Measurements from ENCODE around the gene BEND3.
"Not testable (repeated sequence)": the region's sequence is repeated elsewhere in the genome, so short reads cannot be mapped to it uniquely, and the experiment has no call there.

Gene BEND3

DNA sequence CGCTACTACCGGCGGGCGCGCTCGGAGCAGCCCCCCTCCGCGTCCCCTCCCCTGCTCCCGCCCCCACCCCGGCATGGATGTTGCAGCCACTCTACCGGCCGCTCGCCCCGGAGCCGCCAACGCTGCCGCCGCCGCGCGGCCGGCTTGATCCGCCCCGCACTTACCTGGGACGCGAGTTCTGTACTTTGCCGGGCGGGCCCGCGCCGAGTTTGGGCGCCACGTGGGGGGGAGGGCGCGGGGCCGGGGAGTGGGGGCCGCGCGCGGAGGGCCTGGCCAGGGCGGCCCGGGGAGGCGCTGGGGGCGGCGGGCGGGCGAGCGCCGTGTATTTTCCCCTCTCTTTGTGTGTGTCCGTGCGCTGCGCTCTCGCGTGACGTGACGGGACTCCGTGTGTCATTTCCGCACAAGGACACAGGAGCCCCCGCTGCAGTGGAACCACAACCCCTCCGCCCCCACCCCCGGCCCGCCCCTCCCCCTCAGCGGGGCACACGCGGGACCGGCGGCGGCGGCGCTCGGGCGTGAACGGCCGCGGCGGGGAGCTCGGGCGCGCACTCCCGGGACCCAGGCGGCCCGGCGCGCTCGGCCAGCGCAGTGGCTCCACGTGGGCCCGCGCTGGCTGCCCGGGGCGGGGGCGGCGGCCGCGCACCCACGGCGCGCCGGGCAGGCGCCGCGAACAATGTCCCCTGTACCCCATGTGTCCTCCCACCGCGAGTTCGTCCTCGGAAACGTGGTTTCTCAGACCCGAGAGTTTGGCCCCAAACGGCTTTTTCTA, at the start of gene BEND3:
TSS of gene BEND3 (minus strand) at position 590 of the 769 bp plus-strand sequence. CDS start 16,230 bp downstream, outside the sequence.
- DNase-seq: peak; percentile 30

DNA sequence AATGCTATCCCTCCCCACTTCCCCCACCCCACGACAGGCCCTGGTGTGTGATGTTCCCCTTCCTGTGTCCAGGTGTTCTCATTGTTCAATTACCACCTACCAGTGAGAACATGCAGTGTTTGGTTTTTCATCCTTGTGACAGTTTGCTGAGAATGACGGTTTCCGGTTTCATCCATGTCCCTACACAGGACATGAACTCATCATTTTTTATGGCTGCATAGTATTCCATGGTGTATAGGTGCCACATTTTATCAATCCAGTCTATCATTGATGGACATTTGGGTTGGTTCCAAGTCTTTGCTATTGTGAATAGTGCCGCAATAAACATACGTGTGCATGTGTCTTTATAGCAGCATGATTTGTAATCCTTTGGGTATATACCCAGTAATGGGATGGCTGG, 49.0 kb upstream of the BEND3 start:
- DNase-seq: not testable (repeated sequence)

- DNase-seq: no peak
Measured at GRCh38 chr6:107161521-107161920, 46.2 kb upstream of the BEND3 start.

GRCh38 chr6:107156617-107157016, 41.3 kb upstream of the BEND3 start:
- DNase-seq: no peak

DNA sequence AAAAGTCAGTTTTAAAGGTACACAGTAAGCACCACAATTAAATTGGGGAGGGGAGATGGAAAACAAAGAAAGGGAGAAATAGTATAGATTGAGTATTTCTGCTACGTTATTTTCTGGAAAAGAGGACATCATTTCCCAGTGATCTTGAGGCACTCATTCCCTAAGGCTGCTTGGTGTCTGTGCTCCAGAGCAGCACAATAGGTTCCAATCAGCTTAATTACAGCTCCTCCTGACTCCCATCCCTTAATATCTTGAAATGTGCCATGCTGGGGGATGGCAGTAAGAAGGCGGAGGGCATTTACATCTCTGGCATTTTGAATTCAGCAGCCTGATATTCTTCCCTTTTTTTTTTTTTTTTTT, 39.5 kb upstream of the BEND3 start:
- no peak for DNase-seq

GRCh38 chr6:107154131-107154800, 39.0 kb upstream of the BEND3 start:
- DNase-seq: no peak

GRCh38 chr6:107152638-107153430, 37.5 kb upstream of the BEND3 start:
- DNase-seq: peak; percentile 17

DNA sequence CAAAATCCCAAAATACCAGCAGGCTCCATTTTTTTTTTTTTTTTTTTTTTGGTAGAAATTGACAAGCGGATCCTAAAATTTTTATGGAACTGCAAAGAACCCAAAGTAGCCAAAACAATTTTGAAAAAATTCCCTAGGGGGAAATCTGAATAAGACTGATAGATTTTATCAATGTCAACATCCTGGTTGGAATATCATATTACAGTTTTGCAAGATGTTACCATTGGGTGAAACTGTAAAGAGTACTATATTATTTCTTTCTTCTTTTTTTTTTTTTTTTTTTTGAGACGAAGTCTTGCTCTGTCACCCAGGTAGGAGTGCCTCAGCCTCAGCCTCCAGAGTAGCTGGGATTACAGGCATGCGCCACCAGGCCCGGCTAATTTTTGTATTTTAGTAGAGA, 29.4 kb upstream of the BEND3 start:
- DNase-seq: no peak

GRCh38 chr6:107144014-107144413, 28.7 kb upstream of the BEND3 start:
- DNase-seq: no peak

DNA sequence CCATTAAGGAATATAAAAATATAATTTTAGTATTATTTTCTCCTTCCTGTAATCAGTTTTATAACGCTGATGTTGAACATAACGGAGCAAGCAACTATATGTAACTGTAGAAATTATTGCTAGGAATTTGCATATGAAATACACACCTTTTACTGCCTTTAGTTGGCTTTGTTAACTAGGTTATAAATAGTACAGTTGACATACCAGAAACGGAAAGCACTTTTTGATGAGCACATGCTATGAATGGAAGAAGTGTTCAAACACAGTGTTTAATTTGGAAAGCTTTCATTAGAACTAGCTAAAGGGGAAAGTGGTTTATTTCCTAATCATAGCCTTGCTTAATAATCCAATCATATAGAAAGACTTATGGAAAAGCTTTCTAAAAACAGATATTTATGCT, 25.3 kb upstream of the BEND3 start:
- DNase-seq: no peak

GRCh38 chr6:107136324-107136723, 21.0 kb upstream of the BEND3 start:
- not testable (repeated sequence) for DNase-seq

GRCh38 chr6:107135048-107135680, 19.8 kb upstream of the BEND3 start:
- not testable (repeated sequence) for DNase-seq

DNA sequence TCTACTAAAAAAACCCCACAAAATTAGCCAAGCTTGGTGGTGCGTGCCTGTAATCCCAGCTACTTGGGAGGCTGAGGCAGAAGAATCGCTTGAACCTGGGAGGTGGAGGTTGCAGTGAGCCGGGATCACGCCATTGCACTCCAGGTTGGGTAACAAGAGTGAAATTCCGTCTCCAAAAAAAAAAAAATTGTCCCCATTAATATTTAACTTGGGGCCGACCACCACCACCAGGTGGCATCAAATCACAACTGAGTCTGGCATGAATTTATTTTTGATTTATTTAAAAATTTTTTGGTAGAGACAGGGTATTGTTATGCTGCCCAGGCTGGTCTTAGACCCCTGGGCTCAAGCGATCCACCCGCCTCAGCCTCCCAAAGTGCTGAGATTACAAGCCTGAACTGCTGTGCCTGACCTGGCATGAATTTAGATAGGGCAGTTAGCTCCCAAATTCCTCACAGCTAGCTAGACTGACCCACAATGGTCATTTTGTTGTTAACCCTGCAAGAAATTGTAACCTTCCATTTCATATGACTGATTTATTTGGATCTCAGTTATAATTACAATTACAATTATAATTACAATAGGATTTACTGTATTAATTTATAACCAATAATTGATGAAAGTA, 17.1 kb upstream of the BEND3 start:
- peak; percentile 32 for DNase-seq

DNA sequence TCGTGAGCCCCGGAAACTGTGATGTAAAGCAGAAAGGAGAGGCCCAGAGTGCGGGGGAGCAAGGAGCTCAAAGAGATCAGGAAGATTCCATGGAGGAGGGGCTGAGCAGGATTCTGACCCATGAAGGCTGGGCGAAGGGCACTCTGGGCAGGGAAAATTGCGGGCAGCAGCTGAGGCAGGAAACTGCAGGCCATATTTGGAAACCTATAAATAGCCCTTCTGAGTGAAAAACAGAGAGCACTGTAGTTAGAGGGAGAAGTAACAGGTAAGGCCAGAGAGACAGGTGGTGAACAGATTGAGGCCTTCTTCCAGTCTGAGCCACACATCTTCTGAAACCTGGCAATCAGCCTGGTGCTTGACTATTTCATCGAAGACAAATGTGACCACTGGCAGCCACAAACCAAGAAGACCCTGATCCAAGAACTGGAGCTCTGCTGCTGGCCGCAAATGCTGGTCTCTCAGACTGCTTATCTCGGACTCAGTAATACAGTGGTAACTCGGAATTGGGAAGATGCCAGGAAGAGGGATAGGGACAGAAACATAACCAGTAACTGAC, 14.1 kb upstream of the BEND3 start:
- DNase-seq: no peak

DNA sequence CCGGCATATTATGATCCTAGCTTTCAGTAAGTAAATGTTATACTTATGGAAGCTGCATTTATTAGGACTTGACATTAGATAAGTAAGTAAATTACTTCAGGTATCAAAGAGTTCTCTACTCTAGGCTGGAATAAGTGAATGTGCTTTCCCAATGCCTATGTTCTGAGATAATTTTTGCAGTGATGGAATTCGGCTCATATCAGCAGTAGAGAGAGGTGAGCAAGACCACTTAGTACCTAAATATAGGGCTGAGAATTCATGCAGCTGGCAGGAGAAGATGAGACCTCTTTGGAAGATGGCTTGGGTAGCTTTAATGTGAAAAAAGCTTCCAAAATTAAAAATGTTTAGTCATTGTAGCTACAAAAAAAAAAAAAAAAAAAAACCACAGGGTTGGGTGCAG, 13.3 kb upstream of the BEND3 start:
- DNase-seq: no peak

GRCh38 chr6:107128175-107128574, 12.9 kb upstream of the BEND3 start:
- DNase-seq: peak; percentile 52

- no peak for DNase-seq
Measured at GRCh38 chr6:107125771-107126170, 10.5 kb upstream of the BEND3 start.

GRCh38 chr6:107124934-107125348, 9.6 kb upstream of the BEND3 start:
- DNase-seq: no peak

DNA sequence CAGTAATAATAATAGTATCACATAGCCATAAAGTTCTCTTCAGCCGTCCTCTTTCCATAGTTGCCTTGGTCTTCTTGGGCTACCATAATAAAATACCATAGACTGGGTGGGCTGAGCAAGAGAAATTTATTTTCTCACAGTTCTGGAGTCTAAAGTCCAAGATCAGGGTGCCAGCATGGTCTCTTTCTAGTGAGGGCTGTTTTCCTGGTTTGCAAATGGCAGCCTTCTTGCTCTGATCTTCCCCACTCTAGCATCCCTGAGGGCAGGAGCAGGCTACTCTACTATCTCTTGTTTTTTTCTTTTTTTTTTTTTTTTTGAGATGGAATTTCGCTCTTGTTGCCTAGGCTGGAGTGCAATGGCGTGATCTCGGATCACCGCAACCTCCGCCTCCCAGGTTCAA, 8.2 kb upstream of the BEND3 start:
- no peak for DNase-seq

DNA sequence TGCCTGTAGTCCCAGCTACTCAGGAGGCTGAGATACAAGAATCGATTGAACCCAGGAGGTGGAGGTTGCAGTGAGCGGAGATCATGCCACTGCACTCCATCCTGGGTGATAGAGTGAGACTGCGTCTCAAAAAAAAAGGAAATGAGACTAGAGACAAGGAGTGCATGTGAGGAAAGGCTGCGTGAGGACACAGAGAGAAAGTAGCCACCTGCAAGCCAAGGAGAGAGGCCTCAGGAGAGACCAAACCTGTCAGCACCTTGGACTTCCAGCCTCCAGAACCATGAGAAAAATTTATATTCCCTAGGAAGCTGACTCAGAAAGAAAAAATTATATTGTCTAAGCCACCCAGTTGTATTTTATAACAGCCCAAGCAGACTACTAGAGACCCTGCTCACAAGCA, 7.4 kb upstream of the BEND3 start:
- peak; percentile 30 for DNase-seq

DNA sequence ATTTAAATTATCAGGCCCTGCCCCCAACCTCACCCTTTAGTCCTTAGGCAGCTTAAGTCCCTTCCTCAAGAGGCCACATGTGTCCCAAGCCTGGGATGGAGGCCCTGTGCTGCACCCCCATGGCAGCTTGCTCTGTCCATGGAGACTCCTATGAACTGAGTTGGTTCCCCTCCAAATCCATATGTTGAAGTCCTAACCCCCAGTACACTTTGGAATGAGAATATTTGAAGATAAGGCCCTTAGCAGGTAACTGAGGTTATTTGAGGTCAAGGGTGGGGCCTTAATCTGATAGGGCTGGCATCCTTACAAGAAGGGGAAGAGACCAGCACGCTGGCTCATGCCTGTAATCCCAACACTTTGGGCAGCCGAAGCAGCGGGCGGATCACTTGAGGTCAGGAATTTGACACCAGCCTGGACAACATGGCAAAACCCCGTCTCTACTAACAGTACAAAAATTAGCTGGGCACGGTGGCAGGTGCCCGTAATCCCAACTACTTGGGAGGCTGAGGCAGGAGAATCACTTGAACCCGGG, 6.7 kb upstream of the BEND3 start:
- DNase-seq: no peak

- DNase-seq: no peak
Measured at GRCh38 chr6:107121266-107121665, 6.0 kb upstream of the BEND3 start.
